Measurements from ENCODE around the gene CENPL.

DNA sequence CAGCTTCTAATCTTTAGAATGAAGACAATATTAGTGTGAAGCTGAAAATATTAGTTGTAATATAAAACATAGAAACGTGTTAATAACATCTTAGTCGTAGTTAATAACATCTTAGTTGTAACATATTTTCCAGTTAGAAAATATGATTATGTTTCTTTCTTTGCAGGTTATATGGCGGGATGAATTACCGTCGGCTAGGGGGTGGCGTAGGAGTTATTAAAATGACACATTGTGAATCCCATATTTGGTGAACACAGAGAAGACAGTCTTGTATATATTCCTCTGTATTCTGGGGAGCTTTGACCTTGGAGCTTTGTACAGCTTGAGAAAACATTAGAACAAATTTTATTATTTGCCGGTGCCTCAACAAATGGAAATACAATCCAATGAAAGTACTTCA lies 39.7 kb downstream of the CENPL start:
- no peak for TF ChIP-seq POLR2AphosphoS5 (IDR thresholded peaks at IDR 0.05)
- TF ChIP-seq EP300 (IDR thresholded peaks at IDR 0.05): no peak
- TF ChIP-seq, protein P1, sequence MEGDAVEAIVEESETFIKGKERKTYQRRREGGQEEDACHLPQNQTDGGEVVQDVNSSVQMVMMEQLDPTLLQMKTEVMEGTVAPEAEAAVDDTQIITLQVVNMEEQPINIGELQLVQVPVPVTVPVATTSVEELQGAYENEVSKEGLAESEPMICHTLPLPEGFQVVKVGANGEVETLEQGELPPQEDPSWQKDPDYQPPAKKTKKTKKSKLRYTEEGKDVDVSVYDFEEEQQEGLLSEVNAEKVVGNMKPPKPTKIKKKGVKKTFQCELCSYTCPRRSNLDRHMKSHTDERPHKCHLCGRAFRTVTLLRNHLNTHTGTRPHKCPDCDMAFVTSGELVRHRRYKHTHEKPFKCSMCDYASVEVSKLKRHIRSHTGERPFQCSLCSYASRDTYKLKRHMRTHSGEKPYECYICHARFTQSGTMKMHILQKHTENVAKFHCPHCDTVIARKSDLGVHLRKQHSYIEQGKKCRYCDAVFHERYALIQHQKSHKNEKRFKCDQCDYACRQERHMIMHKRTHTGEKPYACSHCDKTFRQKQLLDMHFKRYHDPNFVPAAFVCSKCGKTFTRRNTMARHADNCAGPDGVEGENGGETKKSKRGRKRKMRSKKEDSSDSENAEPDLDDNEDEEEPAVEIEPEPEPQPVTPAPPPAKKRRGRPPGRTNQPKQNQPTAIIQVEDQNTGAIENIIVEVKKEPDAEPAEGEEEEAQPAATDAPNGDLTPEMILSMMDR (IDR thresholded peaks at IDR 0.05): no peak
- no peak for TF ChIP-seq POLR2A (IDR thresholded peaks at IDR 0.05)
